Mesothelial cell of epicardium (in vitro differentiated cells): ENCODE data around the gene NEK6. TPM values are rescaled to one million over a fixed set of nuclear protein-coding genes. Genes with fewer than 3 reads are reported as not detected.
A peak's percentile ranks its signal among the peaks of the same experiment; 100 is the strongest.
"Not testable (repeated sequence)": the region's sequence is repeated elsewhere in the genome, so short reads cannot be mapped to it uniquely, and the experiment has no call there.

Experiments
- DNase-seq, 2 experiments: peaks; one replicate each; pipeline ENCODE4 v3.0.0; 2021; ENCODE audit warnings: low spot score in 2 of 2; ENCODE audit not compliant: unreplicated experiment in 2 of 2
- H3K27ac Mint-ChIP-seq: 2 replicates; pipeline ENCODE4 v1.8.0; 2021; ENCODE audit warnings: mixed read lengths
- H3K27me3 Mint-ChIP-seq: 2 replicates; pipeline ENCODE4 v1.8.0; 2021; ENCODE audit warnings: low read depth, mixed read lengths
- H3K36me3 Mint-ChIP-seq: 2 replicates; pipeline ENCODE4 v1.8.0; 2021; ENCODE audit warnings: mixed read lengths
- H3K4me1 Mint-ChIP-seq: 2 replicates; pipeline ENCODE4 v1.8.0; 2021; ENCODE audit warnings: mixed read lengths
- H3K4me3 Mint-ChIP-seq: 2 replicates; pipeline ENCODE4 v1.8.0; 2021; ENCODE audit warnings: mild to moderate bottlenecking, moderate library complexity, mixed read lengths
- H3K9me3 Mint-ChIP-seq: 2 replicates; pipeline ENCODE4 v1.8.0; 2021; ENCODE audit warnings: mixed read lengths
- CTCF ChIP-seq: fragments of 200-600 bp; sonication (generic); IDR thresholded peaks from one replicate; pipeline ENCODE4 v1.5.0; 2021; ENCODE audit warnings: antibody characterized with exemption; ENCODE audit not compliant: unreplicated experiment
- total RNA-seq: library from RNA; stranded (reverse); gene quantifications from 3 replicates; pipeline ENCODE4 v1.2.1, GENCODE V29; 2021

Gene NEK6
- total RNA-seq, 1 donor from 2014 or later, result 42.9 TPM

- TF ChIP-seq CTCF, result no peak
- H3K27me3 Mint-ChIP-seq, result peaks cover 6% of the 10 kb centered on the region
- H3K27ac Mint-ChIP-seq, result no peak overlapping the region
- H3K36me3 Mint-ChIP-seq, result no peaks in the 10 kb centered on the region
- DNase-seq, result no peak
- H3K9me3 Mint-ChIP-seq, result no peaks in the 10 kb centered on the region
- peaks cover 1% of the 10 kb centered on the region for H3K4me1 Mint-ChIP-seq
- no peak overlapping the region for H3K4me3 Mint-ChIP-seq
These were observed 29.2 kb upstream of the NEK6 start for GRCh38 chr9:124228516-124228915.

GRCh38 chr9:124231095-124231737 lies 26.5 kb upstream of the NEK6 start:
- no peak overlapping the region for H3K27ac Mint-ChIP-seq
- H3K4me1 Mint-ChIP-seq, result peaks cover 1% of the 10 kb centered on the region
- H3K4me3 Mint-ChIP-seq, result no peak overlapping the region
- no peak for DNase-seq
- TF ChIP-seq CTCF, result no peak
- H3K9me3 Mint-ChIP-seq, result peaks cover 3% of the 10 kb centered on the region
- H3K36me3 Mint-ChIP-seq, result no peaks in the 10 kb centered on the region
- peaks cover 2% of the 10 kb centered on the region for H3K27me3 Mint-ChIP-seq

GRCh38 chr9:124238546-124239140 lies 19.1 kb upstream of the NEK6 start:
- peaks cover 14% of the 10 kb centered on the region for H3K27me3 Mint-ChIP-seq
- peaks cover 10% of the 10 kb centered on the region for H3K4me1 Mint-ChIP-seq
- TF ChIP-seq CTCF, result no peak
- no peak overlapping the region for H3K4me3 Mint-ChIP-seq
- no peaks in the 10 kb centered on the region for H3K36me3 Mint-ChIP-seq
- no peak overlapping the region for H3K27ac Mint-ChIP-seq
- peaks cover 3% of the 10 kb centered on the region for H3K9me3 Mint-ChIP-seq
- no peak for DNase-seq

- Mint-ChIP-seq H3K27ac (no peak overlapping the region), H3K36me3 (no peaks in the 10 kb centered on the region), H3K4me1 (peaks cover 10% of the 10 kb centered on the region), H3K27me3 (peaks cover 14% of the 10 kb centered on the region), H3K4me3 (no peak overlapping the region), H3K9me3 (peaks cover 3% of the 10 kb centered on the region)
- TF ChIP-seq CTCF, result no peak
- no peak for DNase-seq
These were observed 18.3 kb upstream of the NEK6 start for GRCh38 chr9:124239249-124240073.

GRCh38 chr9:124242331-124243194 lies 15.2 kb upstream of the NEK6 start:
- no peak for TF ChIP-seq CTCF
- H3K27me3 Mint-ChIP-seq, result peaks cover 8% of the 10 kb centered on the region
- peaks cover 10% of the 10 kb centered on the region for H3K4me1 Mint-ChIP-seq
- H3K27ac Mint-ChIP-seq, result peak overlapping the region; percentile 87
- H3K36me3 Mint-ChIP-seq, result no peaks in the 10 kb centered on the region
- DNase-seq, result no peak
- peak overlapping the region; percentile 36 for H3K4me3 Mint-ChIP-seq
- H3K9me3 Mint-ChIP-seq, result no peaks in the 10 kb centered on the region

GRCh38 chr9:124247393-124247792 lies 10.4 kb upstream of the NEK6 start:
- not testable (repeated sequence) for DNase-seq, H3K9me3 Mint-ChIP-seq, H3K36me3 Mint-ChIP-seq, H3K27me3 Mint-ChIP-seq, H3K27ac Mint-ChIP-seq, H3K4me3 Mint-ChIP-seq
- H3K4me1 Mint-ChIP-seq, result peaks cover 14% of the 10 kb centered on the region
